ENCODE data around the gene SEM1.

Gene SEM1

DNA sequence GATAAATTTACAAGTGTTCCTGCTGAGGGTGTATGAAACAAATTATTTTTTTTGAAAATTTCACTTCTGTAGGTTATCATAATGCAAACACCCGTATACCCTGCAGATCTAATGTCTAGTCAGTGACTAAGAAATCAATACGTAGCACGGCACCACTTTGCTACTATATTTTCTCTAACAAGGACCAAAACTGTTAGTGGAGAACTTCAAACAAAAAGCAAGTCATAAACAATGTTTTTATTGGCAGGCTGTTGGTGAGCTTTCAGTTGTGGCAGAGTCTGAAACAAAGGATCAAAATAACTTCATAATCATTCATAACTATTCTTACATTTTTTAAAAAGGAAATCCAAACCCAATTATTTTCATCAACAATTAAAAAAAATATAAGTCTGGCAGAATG, 11.8 kb downstream of the SEM1 start:
- ATAC-seq = no peak
- TF ChIP-seq, protein P1, sequence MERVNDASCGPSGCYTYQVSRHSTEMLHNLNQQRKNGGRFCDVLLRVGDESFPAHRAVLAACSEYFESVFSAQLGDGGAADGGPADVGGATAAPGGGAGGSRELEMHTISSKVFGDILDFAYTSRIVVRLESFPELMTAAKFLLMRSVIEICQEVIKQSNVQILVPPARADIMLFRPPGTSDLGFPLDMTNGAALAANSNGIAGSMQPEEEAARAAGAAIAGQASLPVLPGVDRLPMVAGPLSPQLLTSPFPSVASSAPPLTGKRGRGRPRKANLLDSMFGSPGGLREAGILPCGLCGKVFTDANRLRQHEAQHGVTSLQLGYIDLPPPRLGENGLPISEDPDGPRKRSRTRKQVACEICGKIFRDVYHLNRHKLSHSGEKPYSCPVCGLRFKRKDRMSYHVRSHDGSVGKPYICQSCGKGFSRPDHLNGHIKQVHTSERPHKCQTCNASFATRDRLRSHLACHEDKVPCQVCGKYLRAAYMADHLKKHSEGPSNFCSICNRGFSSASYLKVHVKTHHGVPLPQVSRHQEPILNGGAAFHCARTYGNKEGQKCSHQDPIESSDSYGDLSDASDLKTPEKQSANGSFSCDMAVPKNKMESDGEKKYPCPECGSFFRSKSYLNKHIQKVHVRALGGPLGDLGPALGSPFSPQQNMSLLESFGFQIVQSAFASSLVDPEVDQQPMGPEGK (CRISPR knock-in tag; IDR thresholded peaks at IDR 0.05; ENCODE audit: borderline replicate concordance) = no peak
- TF ChIP-seq CSDC2 (CRISPR knock-in tag; IDR thresholded peaks at IDR 0.05) (no peak), OSR1 (CRISPR knock-in tag; IDR thresholded peaks at IDR 0.05) (no peak), ARNTL (CRISPR knock-in tag; IDR thresholded peaks at IDR 0.05; ENCODE audit: borderline replicate concordance, low read depth) (no peak), ZNF565 (CRISPR knock-in tag; conservative IDR thresholded peaks at IDR 0.05; ENCODE audit: low read depth) (no peak), RARB (CRISPR knock-in tag; IDR thresholded peaks at IDR 0.05) (no peak), ZNF8 (CRISPR knock-in tag; IDR thresholded peaks at IDR 0.05) (no peak), ZNF70 (CRISPR knock-in tag; IDR thresholded peaks at IDR 0.05) (no peak), BACH2 (CRISPR knock-in tag; IDR thresholded peaks at IDR 0.05; ENCODE audit: borderline replicate concordance) (no peak), GLIS3 (CRISPR knock-in tag; IDR thresholded peaks at IDR 0.05) (no peak), ISL1 (CRISPR knock-in tag; IDR thresholded peaks at IDR 0.05) (no peak), TOX (CRISPR knock-in tag; IDR thresholded peaks at IDR 0.05; ENCODE audit: borderline replicate concordance) (no peak), ZC3H10 (CRISPR knock-in tag; IDR thresholded peaks at IDR 0.05) (no peak)
- TF ChIP-seq, protein P2, sequence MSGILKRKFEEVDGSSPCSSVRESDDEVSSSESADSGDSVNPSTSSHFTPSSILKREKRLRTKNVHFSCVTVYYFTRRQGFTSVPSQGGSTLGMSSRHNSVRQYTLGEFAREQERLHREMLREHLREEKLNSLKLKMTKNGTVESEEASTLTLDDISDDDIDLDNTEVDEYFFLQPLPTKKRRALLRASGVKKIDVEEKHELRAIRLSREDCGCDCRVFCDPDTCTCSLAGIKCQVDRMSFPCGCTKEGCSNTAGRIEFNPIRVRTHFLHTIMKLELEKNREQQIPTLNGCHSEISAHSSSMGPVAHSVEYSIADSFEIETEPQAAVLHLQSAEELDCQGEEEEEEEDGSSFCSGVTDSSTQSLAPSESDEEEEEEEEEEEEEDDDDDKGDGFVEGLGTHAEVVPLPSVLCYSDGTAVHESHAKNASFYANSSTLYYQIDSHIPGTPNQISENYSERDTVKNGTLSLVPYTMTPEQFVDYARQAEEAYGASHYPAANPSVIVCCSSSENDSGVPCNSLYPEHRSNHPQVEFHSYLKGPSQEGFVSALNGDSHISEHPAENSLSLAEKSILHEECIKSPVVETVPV (CRISPR knock-in tag; IDR thresholded peaks at IDR 0.05) = no peak

DNA sequence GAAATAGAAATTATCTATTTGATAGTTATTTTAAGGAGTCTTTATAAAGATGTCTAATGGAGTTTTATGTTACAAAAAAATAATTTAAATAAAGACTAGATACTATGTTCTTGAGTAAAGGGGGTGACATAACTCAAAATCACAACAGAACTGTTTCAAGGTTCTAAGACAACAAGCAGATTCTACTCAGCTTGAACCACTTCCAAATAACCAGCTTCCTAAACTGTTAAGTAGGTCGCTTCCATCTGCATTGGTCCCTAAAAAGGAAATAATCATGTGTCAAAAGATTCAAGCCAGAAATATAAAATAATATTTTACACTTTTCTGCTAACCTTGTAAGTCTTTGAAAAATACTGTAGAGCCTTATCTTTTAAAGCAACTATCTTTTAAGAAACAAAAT, 14.1 kb downstream of the SEM1 start:
- ATAC-seq = no peak
- TF ChIP-seq CREB5 (CRISPR knock-in tag; IDR thresholded peaks at IDR 0.05; ENCODE audit: low read depth) (no peak), ARNTL (CRISPR knock-in tag; IDR thresholded peaks at IDR 0.05; ENCODE audit: borderline replicate concordance, low read depth) (no peak), ZC3H10 (CRISPR knock-in tag; IDR thresholded peaks at IDR 0.05) (no peak), ISL1 (CRISPR knock-in tag; IDR thresholded peaks at IDR 0.05) (no peak), TCF4 (CRISPR knock-in tag; IDR thresholded peaks at IDR 0.05; ENCODE audit: borderline replicate concordance) (no peak), ESRRG (CRISPR knock-in tag; IDR thresholded peaks at IDR 0.05) (no peak), ZNF70 (CRISPR knock-in tag; IDR thresholded peaks at IDR 0.05) (no peak), TSHZ2 (CRISPR knock-in tag; IDR thresholded peaks at IDR 0.05) (no peak), ZFP30 (CRISPR knock-in tag; IDR thresholded peaks at IDR 0.05) (no peak), ZFP3 (CRISPR knock-in tag; IDR thresholded peaks at IDR 0.05) (no peak), BACH2 (CRISPR knock-in tag; IDR thresholded peaks at IDR 0.05; ENCODE audit: borderline replicate concordance) (no peak), ZNF8 (CRISPR knock-in tag; IDR thresholded peaks at IDR 0.05) (no peak), SNAI2 (CRISPR knock-in tag; IDR thresholded peaks at IDR 0.05) (no peak), CSDC2 (CRISPR knock-in tag; IDR thresholded peaks at IDR 0.05) (no peak), TOX (CRISPR knock-in tag; IDR thresholded peaks at IDR 0.05; ENCODE audit: borderline replicate concordance) (no peak), RARB (CRISPR knock-in tag; IDR thresholded peaks at IDR 0.05) (no peak)
- TF ChIP-seq, protein P1 (CRISPR knock-in tag; IDR thresholded peaks at IDR 0.05; ENCODE audit: borderline replicate concordance) = no peak

DNA sequence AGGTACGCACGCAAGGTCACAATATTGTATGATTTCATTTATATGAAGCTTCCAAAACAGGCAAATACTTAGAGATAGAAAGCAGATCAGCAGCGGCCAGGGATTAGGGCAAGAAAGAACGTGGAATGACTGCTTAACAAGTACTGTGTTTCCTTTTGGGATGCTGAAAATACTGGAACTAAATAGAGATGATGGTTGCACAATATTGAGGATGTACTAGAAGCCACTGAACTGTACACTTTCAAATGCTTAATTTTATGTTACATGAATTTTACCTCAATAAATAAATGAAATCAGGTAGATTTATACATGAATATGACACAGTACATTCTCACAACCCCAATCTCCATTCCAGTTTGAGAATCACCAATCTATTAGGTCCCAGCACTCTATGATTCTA, 15.6 kb downstream of the SEM1 start:
- ATAC-seq = no peak
- TF ChIP-seq, protein P1 (CRISPR knock-in tag; IDR thresholded peaks at IDR 0.05; ENCODE audit: borderline replicate concordance) = no peak
- TF ChIP-seq TSHZ2 (CRISPR knock-in tag; IDR thresholded peaks at IDR 0.05) (no peak), ZFP30 (CRISPR knock-in tag; IDR thresholded peaks at IDR 0.05) (no peak), ARNTL (CRISPR knock-in tag; IDR thresholded peaks at IDR 0.05; ENCODE audit: borderline replicate concordance, low read depth) (no peak), ESRRG (CRISPR knock-in tag; IDR thresholded peaks at IDR 0.05) (no peak)
- TF ChIP-seq, protein P2 (CRISPR knock-in tag; IDR thresholded peaks at IDR 0.05) = no peak
